Measurements from ENCODE around the gene PKP2. TPM values are rescaled to one million over a fixed set of nuclear protein-coding genes. Genes with fewer than 3 reads are reported as not detected.

Gene PKP2
- total RNA-seq, 2 experiments from 2014 or later, result not detected

- POLR2A ChIA-PET, result no interaction called here
- H2AFZ ChIP-seq (ENCODE audit: low read length), result no peak overlapping the region
- no peaks in the 10 kb centered on the region for H3K9me3 ChIP-seq (ENCODE audit: low read length)
- no peaks in the 10 kb centered on the region for H3K4me1 ChIP-seq (ENCODE audit: insufficient read depth, low read length, poor library complexity, severe bottlenecking)
- H3K79me2 ChIP-seq (ENCODE audit: insufficient read depth, low read depth, low read length), result no peaks in the 10 kb centered on the region
- intact Hi-C loops (cut with micrococcal nuclease; ENCODE audit: unreplicated experiment), result no loop called here
- CTCF ChIA-PET (ENCODE audit: unreplicated experiment), result no interaction called here
- no peak for TF ChIP-seq EZH2phosphoT487 (IDR thresholded peaks at IDR 0.05; ENCODE audit: borderline replicate concordance, low read depth, low read length)
- TF ChIP-seq CTCF (conservative IDR thresholded peaks at IDR 0.05; ENCODE audit: low read length), result no peak
- no peaks in the 10 kb centered on the region for H3K9me2 ChIP-seq (ENCODE audit: insufficient read depth, low read length)
- no peak overlapping the region for H3K27ac ChIP-seq (ENCODE audit: low read depth, low read length, poor library complexity, severe bottlenecking)
- no peak for DNase-seq (ENCODE audit: low spot score)
- no peak overlapping the region for H3K4me2 ChIP-seq (ENCODE audit: low read length)
- H3K36me3 ChIP-seq (ENCODE audit: insufficient read depth, low read length), result no peaks in the 10 kb centered on the region
- H3K4me3 ChIP-seq (ENCODE audit: low read depth, low read length, poor library complexity, severe bottlenecking), result no peak overlapping the region
- BruUV-seq (replicated peaks), result no TSS peak
- H4K20me1 ChIP-seq (ENCODE audit: insufficient read depth, low read length), result no peaks in the 10 kb centered on the region
These were observed 59.9 kb downstream of the PKP2 start for GRCh38 chr12:32836710-32837109.

DNA sequence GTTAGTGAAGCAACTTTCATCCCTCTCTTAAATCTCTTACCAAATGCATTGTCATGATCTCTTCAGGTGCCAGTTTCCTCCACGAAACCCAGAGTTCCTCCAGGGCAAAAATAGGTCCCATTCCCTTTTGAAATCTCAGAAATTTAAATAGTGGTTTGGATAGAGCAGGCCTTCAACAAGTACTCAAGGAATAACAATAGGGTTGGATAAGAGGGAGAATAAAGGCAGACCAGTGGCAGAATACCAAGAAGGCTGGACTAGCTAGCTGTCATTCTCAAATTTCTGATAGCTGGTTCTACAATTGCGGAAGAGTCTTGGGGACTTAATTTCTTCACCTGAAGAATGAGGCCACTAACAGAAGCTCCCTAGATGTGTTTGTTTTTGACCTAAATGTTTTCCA, 62.5 kb downstream of the PKP2 start:
- CTCF ChIA-PET (ENCODE audit: unreplicated experiment), result no interaction called here
- intact Hi-C loops (cut with micrococcal nuclease; ENCODE audit: unreplicated experiment), result no loop called here
- no peak overlapping the region for H2AFZ ChIP-seq (ENCODE audit: low read length)

GRCh38 chr12:32828552-32828951, 68.0 kb downstream of the PKP2 start:
- no TSS peak for BruUV-seq (replicated peaks)
- no peaks in the 10 kb centered on the region for H3K9me3 ChIP-seq (ENCODE audit: low read length)
- H3K9me2 ChIP-seq (ENCODE audit: insufficient read depth, low read length), result no peaks in the 10 kb centered on the region
- TF ChIP-seq CTCF (conservative IDR thresholded peaks at IDR 0.05; ENCODE audit: low read length), result no peak
- no peak for TF ChIP-seq EZH2phosphoT487 (IDR thresholded peaks at IDR 0.05; ENCODE audit: borderline replicate concordance, low read depth, low read length)
- H3K4me2 ChIP-seq (ENCODE audit: low read length), result no peak overlapping the region
- H4K20me1 ChIP-seq (ENCODE audit: insufficient read depth, low read length), result no peaks in the 10 kb centered on the region
- no peak overlapping the region for H2AFZ ChIP-seq (ENCODE audit: low read length)
- POLR2A ChIA-PET, result no interaction called here
- H3K4me3 ChIP-seq (ENCODE audit: low read depth, low read length, poor library complexity, severe bottlenecking), result no peak overlapping the region
- CTCF ChIA-PET (ENCODE audit: unreplicated experiment), result no interaction called here
- no peak overlapping the region for H3K27ac ChIP-seq (ENCODE audit: low read depth, low read length, poor library complexity, severe bottlenecking)
- no peaks in the 10 kb centered on the region for H3K4me1 ChIP-seq (ENCODE audit: insufficient read depth, low read length, poor library complexity, severe bottlenecking)
- intact Hi-C loops (cut with micrococcal nuclease; ENCODE audit: unreplicated experiment), result no loop called here
- H3K36me3 ChIP-seq (ENCODE audit: insufficient read depth, low read length), result no peaks in the 10 kb centered on the region
- no peak for DNase-seq (ENCODE audit: low spot score)
- H3K79me2 ChIP-seq (ENCODE audit: insufficient read depth, low read depth, low read length), result no peaks in the 10 kb centered on the region

More for the DNA sequence above, 62.5 kb downstream of the PKP2 start:
- POLR2A ChIA-PET, result interaction anchor here (0.6 to 2.7 kb wide), 4 partner anchors 10 to 983 kb away, joined by 3 to 8 read pairs (median 6); no protein-coding TSS in a partner anchor
- Histone ChIP-seq H3K9me2 (ENCODE audit: insufficient read depth, low read length) (no peaks in the 10 kb centered on the region), H3K27ac (ENCODE audit: low read depth, low read length, poor library complexity, severe bottlenecking) (no peak overlapping the region), H3K4me1 (ENCODE audit: insufficient read depth, low read length, poor library complexity, severe bottlenecking) (no peaks in the 10 kb centered on the region), H3K4me3 (ENCODE audit: low read depth, low read length, poor library complexity, severe bottlenecking) (no peak overlapping the region), H3K4me2 (ENCODE audit: low read length) (no peak overlapping the region), H3K79me2 (ENCODE audit: insufficient read depth, low read depth, low read length) (no peaks in the 10 kb centered on the region), H3K9me3 (ENCODE audit: low read length) (no peaks in the 10 kb centered on the region), H4K20me1 (ENCODE audit: insufficient read depth, low read length) (no peaks in the 10 kb centered on the region), H3K36me3 (ENCODE audit: insufficient read depth, low read length) (no peaks in the 10 kb centered on the region)
- BruUV-seq (replicated peaks), result no TSS peak
- no peak for TF ChIP-seq EZH2phosphoT487 (IDR thresholded peaks at IDR 0.05; ENCODE audit: borderline replicate concordance, low read depth, low read length)
- TF ChIP-seq CTCF (conservative IDR thresholded peaks at IDR 0.05; ENCODE audit: low read length), result no peak
- DNase-seq (ENCODE audit: low spot score), result no peak

All from OCI-LY7 (cell line).